B cell (primary cell): Measurements from ENCODE around the gene ACBD4. TPM values are rescaled to one million over a fixed set of nuclear protein-coding genes. Genes with fewer than 3 reads are reported as not detected.

ENCODE experiments used
- ATAC-seq: fragments of 200-7000 bp; cut with Tn5 transposase; one replicate; pipeline ENCODE4 v1.10.0; 2021; ENCODE audit warnings: low read depth, mild to moderate bottlenecking, moderate number of reproducible peaks, moderate library complexity
- CTCF ChIA-PET: fragments of 350-600 bp; sonication (Branson Sonifier 250); formaldehyde crosslinking; loops from one replicate; lab custom pipeline; 2021; ENCODE audit warnings: antibody characterized with exemption, inconsistent platforms; lab: Charles Lee
- POLR2A ChIA-PET: fragments of 350-600 bp; sonication (Branson Sonifier 250); formaldehyde crosslinking; loops from one replicate; lab custom pipeline; 2021; ENCODE audit warnings: antibody characterized with exemption; lab: Charles Lee
- DNase-seq: peaks from one replicate; pipeline ENCODE4 v3.0.0; 2013
- H2AFZ ChIP-seq: 2 replicates; pipeline ENCODE4 v1.6.1; 2012; ENCODE audit warnings: mild to moderate bottlenecking, low read depth, low read length; ENCODE audit not compliant: insufficient read depth, poor library complexity, severe bottlenecking
- H3K27ac ChIP-seq, 2 donors: 1 replicate in 1 of 2; 2 replicates in 1 of 2; pipeline ENCODE4 v1.5.1; 2012 to 2013; ENCODE audit warnings: low read length in 2 of 2, mild to moderate bottlenecking in 2 of 2, moderate library complexity in 1 of 2
- H3K27me3 ChIP-seq, 4 experiments: fragments of 200-600 bp in 1 of 4; sonication (generic) in 1 of 4; replicated peaks in 1 of 4; 1 replicate in 2 of 4; 2 replicates in 2 of 4; pipeline versions ENCODE4 v1.6.1 to v1.7.0; 2013 to 2016; ENCODE audit warnings: low read length in 3 of 4, mild to moderate bottlenecking in 2 of 4, mixed read lengths in 1 of 4, moderate library complexity in 1 of 4; ENCODE audit not compliant: insufficient read depth in 4 of 4, control insufficient read depth in 3 of 4; ENCODE audit errors: control extremely low read depth in 1 of 4
- H3K36me3 ChIP-seq, 2 experiments: replicated peaks in 1 of 2; 1 replicate in 1 of 2; 2 replicates in 1 of 2; pipeline versions ENCODE4 v1.6.1 to v1.7.1; 2013; ENCODE audit warnings: low read length in 1 of 2; ENCODE audit not compliant: insufficient read depth in 2 of 2, control insufficient read depth in 1 of 2; ENCODE audit errors: control extremely low read depth in 1 of 2, extremely low read depth in 1 of 2
- H3K4me1 ChIP-seq, 2 donors: fragments of 200-600 bp in 1 of 2; sonication (generic) in 1 of 2; 1 replicate in 1 of 2; 2 replicates in 1 of 2; pipeline versions ENCODE4 v1.5.1 to v1.6.1; 2013 to 2017; ENCODE audit warnings: low read length in 2 of 2; ENCODE audit not compliant: control insufficient read depth in 2 of 2, insufficient read depth in 2 of 2
- H3K4me2 ChIP-seq: replicated peaks from 2 replicates; pipeline ENCODE3; 2012; ENCODE audit warnings: mild to moderate bottlenecking, low read depth, low read length; ENCODE audit not compliant: poor library complexity, severe bottlenecking
- H3K4me3 ChIP-seq, 5 experiments: fragments of 200-600 bp in 1 of 5; sonication (generic) in 1 of 5; 1 replicate in 3 of 5; 2 replicates in 2 of 5; pipeline versions ENCODE4 v1.5.1 to v1.7.0; 2011 to 2016; ENCODE audit warnings: low read length in 4 of 5, mild to moderate bottlenecking in 4 of 5, low read depth in 2 of 5, control low read depth in 1 of 5, moderate library complexity in 1 of 5; ENCODE audit not compliant: insufficient read depth in 1 of 5; ENCODE audit errors: control extremely low read depth in 1 of 5, extremely low read depth in 1 of 5
- H3K79me2 ChIP-seq: fragments of 200-600 bp; sonication (generic); one replicate; pipeline ENCODE4 v1.6.0; 2016; ENCODE audit warnings: low read length; ENCODE audit not compliant: control insufficient read depth, insufficient read depth
- H3K9ac ChIP-seq: fragments of 200-600 bp; sonication (generic); 2 replicates; pipeline ENCODE4 v1.6.1; 2017; ENCODE audit warnings: mild to moderate bottlenecking, low read length, moderate library complexity
- H3K9me3 ChIP-seq, 3 donors: one replicate each; pipeline versions ENCODE4 v1.6.1 to v1.7.1; 2013; ENCODE audit warnings: low read length in 2 of 3; ENCODE audit not compliant: control insufficient read depth in 2 of 3, insufficient read depth in 1 of 3; ENCODE audit errors: control extremely low read depth in 1 of 3
- H4K20me1 ChIP-seq: 2 replicates; pipeline ENCODE4 v1.6.0; 2012; ENCODE audit warnings: mild to moderate bottlenecking, low read length; ENCODE audit not compliant: insufficient read depth, control insufficient read depth, poor library complexity, severe bottlenecking
- H3K27ac Mint-ChIP-seq: one replicate; pipeline ENCODE4 v1.8.0; 2021; ENCODE audit warnings: mixed read lengths
- H3K27me3 Mint-ChIP-seq: one replicate; pipeline ENCODE4 v1.8.0; 2021; ENCODE audit warnings: mixed read lengths
- H3K4me1 Mint-ChIP-seq: one replicate; pipeline ENCODE4 v1.8.0; 2021; ENCODE audit warnings: mixed read lengths
- H3K4me3 Mint-ChIP-seq: one replicate; pipeline ENCODE4 v1.8.0; 2021; ENCODE audit warnings: mixed read lengths
- H3K9me3 Mint-ChIP-seq: one replicate; pipeline ENCODE4 v1.8.0; 2022; ENCODE audit warnings: mixed read lengths; ENCODE audit not compliant: insufficient read depth
- EZH2 ChIP-seq: IDR thresholded peaks from 2 replicates; pipeline ENCODE4 v1.6.1; 2012; ENCODE audit warnings: borderline replicate concordance, low read depth, mild to moderate bottlenecking, moderate library complexity, low read length; ENCODE audit not compliant: insufficient read depth, poor library complexity, severe bottlenecking
- WGBS: methylation state at CpG from one replicate; pipeline ENCODE4 v1.1.5; 2013; ENCODE audit warnings: missing lambda C conversion rate; ENCODE audit not compliant: insufficient coverage; 5-methylcytosine and 5-hydroxymethylcytosine counted together
- intact Hi-C: fragments of 100-400 bp; cut with micrococcal nuclease; formaldehyde crosslinking; loops from one replicate; pipeline ENCODE4 v1.10.0; 2022
- polyA plus RNA-seq: library from polyadenylated mRNA; depleted of rRNA; stranded (reverse); fragments of >200 nt; gene quantifications from 2 replicates; pipeline ENCODE4 v1.2.3, GENCODE V29; 2012
- total RNA-seq, 2 donors: library from RNA; stranded (reverse); fragments of 120-200 nt in 1 of 2; gene quantifications; 1 replicate in 1 of 2; 2 replicates in 1 of 2; pipeline versions ENCODE4 v1.2.3 to v1.2.4, GENCODE V29; 2013 to 2022
- TF ChIP-seq, protein P1 (sequence below): fragments of 200-600 bp; IDR thresholded peaks from one replicate; pipeline ENCODE4 v1.8.0; 2022; ENCODE audit warnings: antibody characterized with exemption, mild to moderate bottlenecking

ACBD4 gene
- total and polyA plus RNA-seq, 2 donors (not counting 1 experiment from before 2014, with no cell fraction given), result 36.8 to 39.4 TPM

GRCh38 chr17:45088741-45089140 lies 46.7 kb upstream of the ACBD4 start:
- Histone ChIP-seq H3K4me3 (no peak overlapping the region), H3K9me3 (no peaks in the 10 kb centered on the region), H3K79me2 (peaks cover 34% of the 10 kb centered on the region), H2AFZ (no peak overlapping the region), H3K36me3 (peaks cover 14 to 80% of the 10 kb centered on the region in 2 experiments), H3K27ac (no peak overlapping the region), H3K4me2 (no peak overlapping the region), H4K20me1 (peaks cover 28% of the 10 kb centered on the region), H3K4me1 (no peaks in the 10 kb centered on the region), H3K9ac (no peak overlapping the region), H3K27me3 (no peaks in the 10 kb centered on the region)
- no peak for TF ChIP-seq EZH2
- TF ChIP-seq, protein P1, sequence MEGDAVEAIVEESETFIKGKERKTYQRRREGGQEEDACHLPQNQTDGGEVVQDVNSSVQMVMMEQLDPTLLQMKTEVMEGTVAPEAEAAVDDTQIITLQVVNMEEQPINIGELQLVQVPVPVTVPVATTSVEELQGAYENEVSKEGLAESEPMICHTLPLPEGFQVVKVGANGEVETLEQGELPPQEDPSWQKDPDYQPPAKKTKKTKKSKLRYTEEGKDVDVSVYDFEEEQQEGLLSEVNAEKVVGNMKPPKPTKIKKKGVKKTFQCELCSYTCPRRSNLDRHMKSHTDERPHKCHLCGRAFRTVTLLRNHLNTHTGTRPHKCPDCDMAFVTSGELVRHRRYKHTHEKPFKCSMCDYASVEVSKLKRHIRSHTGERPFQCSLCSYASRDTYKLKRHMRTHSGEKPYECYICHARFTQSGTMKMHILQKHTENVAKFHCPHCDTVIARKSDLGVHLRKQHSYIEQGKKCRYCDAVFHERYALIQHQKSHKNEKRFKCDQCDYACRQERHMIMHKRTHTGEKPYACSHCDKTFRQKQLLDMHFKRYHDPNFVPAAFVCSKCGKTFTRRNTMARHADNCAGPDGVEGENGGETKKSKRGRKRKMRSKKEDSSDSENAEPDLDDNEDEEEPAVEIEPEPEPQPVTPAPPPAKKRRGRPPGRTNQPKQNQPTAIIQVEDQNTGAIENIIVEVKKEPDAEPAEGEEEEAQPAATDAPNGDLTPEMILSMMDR, result no peak
- Mint-ChIP-seq H3K27me3 (no peaks in the 10 kb centered on the region), H3K9me3 (no peaks in the 10 kb centered on the region), H3K4me1 (no peaks in the 10 kb centered on the region), H3K27ac (no peak overlapping the region), H3K4me3 (no peak overlapping the region)
- ATAC-seq (no peak), DNase-seq (no peak)
- ChIA-PET CTCF (interaction anchor here (0.9 to 1.3 kb wide), 3 partner anchors 10 to 313 kb away, joined by 3 to 5 read pairs (median 3); partner anchors contain the start of gene ACBD4), POLR2A (no interaction called here)
- intact Hi-C loops, result no loop called here
- 50% methylated on average over 3 of the region's 3 CpGs for WGBS

- DNase-seq (no peak), ATAC-seq (no peak)
- Histone ChIP-seq H3K9me3 (no peaks in the 10 kb centered on the region), H3K4me3 (no peak overlapping the region), H3K27ac (no peak overlapping the region), H3K36me3 (peaks cover 9 to 77% of the 10 kb centered on the region in 2 experiments), H2AFZ (no peak overlapping the region), H3K4me1 (no peaks in the 10 kb centered on the region), H3K4me2 (no peak overlapping the region), H4K20me1 (peaks cover 30% of the 10 kb centered on the region), H3K79me2 (peaks cover 22% of the 10 kb centered on the region), H3K27me3 (no peaks in the 10 kb centered on the region), H3K9ac (no peak overlapping the region)
- H3K4me3 Mint-ChIP-seq, result no peak overlapping the region
- no peaks in the 10 kb centered on the region for H3K9me3 Mint-ChIP-seq
- ChIA-PET CTCF (interaction anchor here (1.0 to 1.5 kb wide), 2 partner anchors 9 to 107 kb away, joined by 3 to 6 read pairs; no protein-coding TSS in a partner anchor), POLR2A (no interaction called here)
- no peaks in the 10 kb centered on the region for H3K4me1 Mint-ChIP-seq
- H3K27me3 Mint-ChIP-seq, result no peaks in the 10 kb centered on the region
- no peak overlapping the region for H3K27ac Mint-ChIP-seq
- intact Hi-C loops, result no loop called here
- TF ChIP-seq, protein P1, result no peak
- TF ChIP-seq EZH2, result no peak
- 100% methylated on average over 1 of the region's 3 CpGs for WGBS
These were observed 44.8 kb upstream of the ACBD4 start for GRCh38 chr17:45090711-45091110.
